ENCODE data around the gene NISCH. TPM values are rescaled to one million over a fixed set of nuclear protein-coding genes. Genes with fewer than 3 reads are reported as not detected.

Gene NISCH
- total and polyA plus RNA-seq, 2 of the 8 experiments (the other 6 are each of a cell fraction or from before 2014, with no cell fraction given) = 71.2 to 71.9 TPM

GRCh38 chr3:52506266-52506966 lies 51.0 kb downstream of the NISCH start:
- H4K91ac ChIP-seq (replicated peaks; ENCODE audit: insufficient read length, low read length) = peak overlapping the region; percentile 40
- 91% methylated on average over 27 of the region's 27 CpGs; no CpG with 5 or more reads in 1 of the 2 experiments for WGBS, 2 experiments (ENCODE audit: extremely low coverage in 1 of 2, insufficient coverage in 1 of 2, insufficient read length in 1 of 2, insufficient replicate concordance in 2 of 2, low coverage in 1 of 2, low lambda C conversion rate in 2 of 2, missing lambda C conversion rate in 1 of 2)
- no peak for TF ChIP-seq BRCA1 (IDR thresholded peaks at IDR 0.05; ENCODE audit: low read depth, low read length)
- no peak for TF ChIP-seq JUND (IDR thresholded peaks at IDR 0.05; ENCODE audit: low read length)
- TF ChIP-seq KDM4A (IDR thresholded peaks at IDR 0.05; ENCODE audit: low read depth, low read length, severe bottlenecking) = no peak
- TF ChIP-seq, protein P1, sequence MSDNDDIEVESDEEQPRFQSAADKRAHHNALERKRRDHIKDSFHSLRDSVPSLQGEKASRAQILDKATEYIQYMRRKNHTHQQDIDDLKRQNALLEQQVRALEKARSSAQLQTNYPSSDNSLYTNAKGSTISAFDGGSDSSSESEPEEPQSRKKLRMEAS (IDR thresholded peaks at IDR 0.05) = peak; percentile 79
- TF ChIP-seq E2F6 (IDR thresholded peaks at IDR 0.05) = peak; percentile 28; the same call in 1 of the 2 replicates
- TF ChIP-seq HDAC6 (IDR thresholded peaks at IDR 0.05; ENCODE audit: low read depth, low read length) = no peak
- TF ChIP-seq KDM1A (IDR thresholded peaks at IDR 0.05; ENCODE audit: borderline replicate concordance, low read length) = no peak
- no peak for TF ChIP-seq MAFK (IDR thresholded peaks at IDR 0.05; ENCODE audit: low read depth, low read length)
- H4K8ac ChIP-seq (ENCODE audit: extremely low read depth, insufficient read depth, low read length) = peak overlapping the region; percentile 86; the same call in 1 of the 2 replicates
- H3K23me2 ChIP-seq (ENCODE audit: low read depth, low read length) = no peaks in the 10 kb centered on the region
- no peaks in the 10 kb centered on the region for H3K9me3 ChIP-seq (ENCODE audit: insufficient read depth in 2 of 2, low read depth in 1 of 2, low read length in 1 of 2)
- no peaks in the 10 kb centered on the region for H4K20me1 ChIP-seq (replicated peaks in 1 of 2; ENCODE audit: control insufficient read depth in 1 of 2, insufficient read depth in 2 of 2, low read length in 2 of 2)
- H3K27me3 ChIP-seq (replicated peaks in 1 of 4; ENCODE audit: control insufficient read depth in 3 of 4, extremely low read depth in 1 of 4, insufficient read depth in 3 of 4, low read length in 3 of 4) = no peaks in the 10 kb centered on the region
- H3K9ac ChIP-seq (replicated peaks in 1 of 4; ENCODE audit: extremely low read depth in 1 of 4, low read depth in 3 of 4, low read length in 3 of 4) = no peak overlapping the region
- H3K4me1 ChIP-seq (replicated peaks in 1 of 4; ENCODE audit: control insufficient read depth in 3 of 4, insufficient read depth in 4 of 4, low read length in 3 of 4) = peaks cover 0 to 9% (median 5%) of the 10 kb centered on the region in 4 experiments; a peak in 4 of 7 replicates
- no peaks in the 10 kb centered on the region for H3K79me2 ChIP-seq (ENCODE audit: control insufficient read depth in 1 of 2, insufficient read depth in 2 of 2, low read length in 2 of 2)
- no peak overlapping the region for H2BK20ac ChIP-seq (ENCODE audit: low read length)
- peak overlapping the region; percentile 75; the same call in 1 of the 2 replicates for H2BK12ac ChIP-seq (ENCODE audit: low read depth, low read length)
- H2BK120ac ChIP-seq (replicated peaks; ENCODE audit: low read depth, low read length) = no peak overlapping the region
- H3K27ac ChIP-seq (ENCODE audit: low read depth, low read length) = no peak overlapping the region
- H4K5ac ChIP-seq (ENCODE audit: insufficient read length, low read depth, low read length) = no peak overlapping the region
- no peak overlapping the region for H3K14ac ChIP-seq (ENCODE audit: insufficient read length)
- no peak overlapping the region; the same call in 1 of the 2 replicates for H2AFZ ChIP-seq (ENCODE audit: low read length)
- POLR2A ChIA-PET (ENCODE audit: partially characterized antibody) = interaction anchor here (0.9 to 1.5 kb wide), 3 partner anchors 9 to 16 kb away, joined by 3 to 5 read pairs (median 3); no protein-coding TSS in a partner anchor
- H3K18ac ChIP-seq (ENCODE audit: extremely low read depth, low read length) = no peak overlapping the region; the same call in 1 of the 2 replicates
- H3K79me1 ChIP-seq (ENCODE audit: low read depth, low read length) = no peaks in the 10 kb centered on the region
- H3K4ac ChIP-seq (replicated peaks; ENCODE audit: insufficient read length, low read depth, low read length) = no peak overlapping the region
- FAIRE-seq (no peak), DNase-seq (ENCODE audit: low read depth in 1 of 2, low spot score in 2 of 2) (no peak)
- H2BK5ac ChIP-seq (ENCODE audit: low read depth, low read length) = no peak overlapping the region
- no peak overlapping the region; the same call in 1 of the 2 replicates for H2BK15ac ChIP-seq (ENCODE audit: low read length)
- H3K36me3 ChIP-seq (ENCODE audit: control insufficient read depth in 2 of 4, insufficient read depth in 4 of 4, low read length in 3 of 4) = no peaks in the 10 kb centered on the region
- H2AK5ac ChIP-seq (ENCODE audit: low read depth, low read length) = no peak overlapping the region
- H3K4me3 ChIP-seq (ENCODE audit: extremely low read depth in 1 of 4, insufficient read depth in 2 of 4, low read depth in 3 of 4, low read length in 4 of 4) = no peak overlapping the region
- H3K4me2 ChIP-seq (ENCODE audit: insufficient read depth in 1 of 2, low read depth in 2 of 2, low read length in 2 of 2) = no peak overlapping the region
- no peak overlapping the region for H3K56ac ChIP-seq (replicated peaks; ENCODE audit: insufficient read length, low read depth, low read length)
- no peak overlapping the region for H3K23ac ChIP-seq (ENCODE audit: insufficient read length)
- CTCF ChIA-PET (ENCODE audit: partially characterized antibody) = interaction anchor here (1.1 to 2.2 kb wide), 2 partner anchors 36 to 121 kb away, joined by 3 to 6 read pairs; no protein-coding TSS in a partner anchor

All from H1 (cell line).